Retina (tissue), 1 donor: Measurements from ENCODE around the gene TSPYL4.
"Not testable (repeated sequence)": the region's sequence is repeated elsewhere in the genome, so short reads cannot be mapped to it uniquely, and the experiment has no call there.

Experiments
- DNase-seq: peaks from one replicate; pipeline ENCODE4 v3.0.0-alpha.2; 2016

TSPYL4 gene

DNA sequence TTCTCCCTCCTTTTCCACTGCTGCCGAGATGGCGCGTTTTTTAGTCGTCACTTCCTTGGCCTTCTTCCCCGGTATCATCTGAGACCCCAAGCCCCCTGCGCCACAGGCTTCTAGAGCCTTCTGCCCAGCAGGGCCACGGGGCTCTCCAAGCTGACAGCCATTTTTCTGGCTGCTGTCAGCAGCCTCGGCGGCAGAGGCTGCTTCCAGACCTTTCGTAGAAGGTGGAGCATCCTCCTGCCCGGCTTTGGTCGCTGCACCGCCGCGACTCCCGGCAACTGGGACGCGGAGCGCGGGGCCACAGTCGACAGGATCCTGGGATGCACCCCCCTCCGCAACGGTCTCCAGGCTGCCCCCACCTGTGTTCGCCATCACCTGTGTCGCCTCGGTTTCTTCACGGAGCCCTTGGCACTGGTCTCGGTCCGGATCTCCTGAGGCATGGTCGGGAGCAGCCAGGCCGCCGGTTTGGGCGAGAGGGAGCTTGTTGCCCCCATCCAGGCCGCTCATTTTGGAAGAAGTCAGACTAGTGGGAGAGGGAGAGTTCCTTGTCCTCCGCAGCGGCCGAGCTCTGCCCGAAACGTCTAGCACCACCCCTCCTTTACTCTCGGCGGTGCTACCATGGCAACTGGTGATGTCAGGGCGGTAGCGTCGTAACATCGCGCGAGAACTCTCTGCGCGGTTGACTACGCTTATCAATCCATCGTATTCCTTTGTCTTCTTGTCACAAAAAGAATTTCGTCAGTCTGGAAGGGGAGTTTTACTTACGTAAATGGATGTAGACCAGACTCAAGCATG lies at the start of gene TSPYL4:
Gene TSPYL4 (minus strand): TSS at position 571 of the 792 bp plus-strand sequence. CDS start 67 bp downstream, at position 504.
- DNase-seq: peak; percentile 96

DNA sequence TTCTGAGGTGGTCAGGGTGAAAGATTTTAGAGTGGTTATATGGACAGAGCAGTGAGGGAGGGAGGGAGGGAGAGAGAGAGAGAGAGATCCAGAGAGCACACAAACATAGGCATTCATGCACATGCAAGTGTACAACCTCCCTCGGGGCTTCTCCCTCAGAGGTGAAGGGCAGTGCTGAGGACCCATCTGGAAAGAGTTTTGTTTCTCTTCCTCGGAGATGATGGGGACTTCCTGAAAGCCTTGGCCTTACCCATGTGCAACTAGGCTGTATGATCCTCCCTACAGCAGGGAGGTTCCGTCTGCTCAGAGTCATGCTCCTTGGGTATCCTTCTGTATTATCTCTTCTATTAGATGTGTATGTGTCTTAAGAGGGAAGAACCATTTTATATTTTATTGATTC lies 47.2 kb upstream of the TSPYL4 start:
- DNase-seq: no peak

GRCh38 chr6:116300566-116300965 lies 46.7 kb upstream of the TSPYL4 start:
- DNase-seq: no peak

GRCh38 chr6:116298973-116299372 lies 45.1 kb upstream of the TSPYL4 start:
- DNase-seq: no peak

DNA sequence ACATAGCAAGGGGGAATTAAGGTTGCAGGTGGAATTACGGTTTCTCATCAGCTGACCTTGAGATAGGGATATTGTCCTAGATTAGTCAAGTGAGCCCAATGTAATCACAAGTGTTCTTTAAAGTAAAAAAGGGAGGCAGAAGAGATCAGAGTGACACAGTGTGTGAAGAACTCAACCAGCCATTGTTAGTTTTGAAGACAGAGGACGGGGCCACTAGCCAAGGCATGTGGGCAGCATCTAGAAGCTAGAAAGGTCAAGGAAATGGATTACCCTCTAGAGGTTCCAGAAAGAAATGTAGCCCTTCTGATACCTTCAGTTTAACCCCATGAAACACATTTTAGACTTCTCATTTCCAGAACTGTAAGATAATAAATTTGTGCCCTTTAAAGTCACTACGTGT lies 44.4 kb upstream of the TSPYL4 start:
- DNase-seq: no peak

DNA sequence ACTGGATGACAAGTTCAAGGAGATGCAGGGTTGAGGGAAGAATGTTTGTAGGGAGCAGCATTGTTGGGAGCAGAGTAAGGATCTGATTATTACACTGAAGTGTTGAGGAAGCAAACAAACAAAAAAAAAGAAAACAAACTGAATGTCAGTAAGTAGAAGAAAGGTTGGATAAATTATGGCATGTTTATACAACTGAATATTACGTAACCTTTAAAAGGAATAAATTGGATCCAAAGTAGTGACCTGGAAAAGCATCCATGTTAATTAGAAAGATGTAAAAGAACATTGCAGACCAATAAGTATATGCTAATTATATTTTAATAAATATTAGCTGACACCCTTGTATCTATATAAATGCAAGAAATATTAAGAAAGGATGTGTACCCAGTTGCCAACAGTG lies 38.7 kb upstream of the TSPYL4 start:
- no peak for DNase-seq

GRCh38 chr6:116291701-116292396 lies 38.0 kb upstream of the TSPYL4 start:
- DNase-seq: no peak

- DNase-seq: no peak
Observed at GRCh38 chr6:116290799-116291198, 36.9 kb upstream of the TSPYL4 start.

DNA sequence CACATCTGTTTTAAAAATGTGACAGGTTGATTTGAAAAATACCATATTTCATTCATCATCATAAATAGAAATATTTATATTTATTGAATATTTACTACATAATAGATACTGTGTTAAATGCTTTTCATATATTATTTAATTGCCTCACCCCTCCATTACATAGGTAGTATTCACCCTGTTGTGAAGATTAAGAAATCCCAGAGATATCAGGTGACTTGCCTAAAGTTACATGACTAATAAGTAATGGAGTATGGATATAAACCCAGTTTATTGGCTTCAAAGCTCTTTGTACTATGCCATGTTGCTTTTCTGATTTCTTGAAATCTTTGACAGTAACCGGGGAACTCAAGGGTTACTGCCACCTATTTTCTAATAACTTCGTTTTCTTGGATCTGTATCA lies 36.0 kb upstream of the TSPYL4 start:
- no peak for DNase-seq

DNA sequence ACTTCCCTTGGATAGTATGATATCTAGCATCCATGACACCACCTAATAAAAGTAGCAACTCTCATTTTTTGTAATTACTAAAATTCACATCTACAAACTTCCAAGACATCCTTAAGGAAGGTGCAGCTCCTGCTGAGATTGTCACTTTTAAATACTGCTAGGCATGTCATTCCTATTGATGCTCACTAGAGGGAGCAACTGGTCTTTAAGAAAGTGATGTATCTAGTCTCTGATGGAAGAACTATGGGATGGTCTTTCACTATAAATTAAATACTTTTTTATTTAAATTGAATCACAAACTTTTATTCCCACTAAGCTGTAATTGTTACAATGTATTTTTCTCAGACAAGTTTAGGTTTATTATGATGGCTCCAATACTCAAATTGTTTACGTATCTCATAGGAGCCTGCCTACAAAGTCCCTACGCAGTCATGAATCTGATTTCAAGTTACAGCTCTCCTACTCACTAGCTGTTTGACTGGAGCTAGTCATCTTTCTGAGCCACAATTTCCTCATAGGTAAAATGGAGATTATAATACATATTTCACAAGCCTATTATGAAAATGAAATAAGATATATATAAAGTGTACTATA lies 33.9 kb upstream of the TSPYL4 start:
- peak; percentile 32 for DNase-seq

DNA sequence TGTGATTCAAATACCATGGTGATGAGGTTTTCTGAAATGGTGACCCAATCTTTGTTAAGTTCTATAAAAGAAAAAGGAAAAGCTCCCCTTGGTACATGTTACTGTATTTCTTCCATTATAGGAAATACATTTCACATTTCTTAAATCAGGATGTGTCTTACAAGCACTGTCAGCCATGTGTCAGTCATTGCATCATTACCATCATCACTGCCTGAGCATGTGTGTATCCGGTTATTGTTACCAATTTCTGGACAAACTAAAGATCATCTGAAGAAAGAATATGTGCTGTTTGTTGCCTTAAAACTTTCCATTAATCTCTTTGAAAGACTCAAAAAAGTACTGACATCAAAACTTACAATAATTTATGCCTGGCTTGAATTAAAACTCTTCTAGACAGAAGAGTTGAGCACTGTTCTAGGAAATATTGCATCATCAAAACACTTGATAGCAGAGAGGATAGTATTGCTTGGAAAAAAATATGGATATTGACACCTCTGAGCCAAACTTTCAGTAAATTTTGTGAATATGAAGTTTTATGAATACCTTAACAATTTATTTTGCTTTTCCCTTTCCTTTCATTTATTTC lies 33.0 kb upstream of the TSPYL4 start:
- no peak for DNase-seq

DNA sequence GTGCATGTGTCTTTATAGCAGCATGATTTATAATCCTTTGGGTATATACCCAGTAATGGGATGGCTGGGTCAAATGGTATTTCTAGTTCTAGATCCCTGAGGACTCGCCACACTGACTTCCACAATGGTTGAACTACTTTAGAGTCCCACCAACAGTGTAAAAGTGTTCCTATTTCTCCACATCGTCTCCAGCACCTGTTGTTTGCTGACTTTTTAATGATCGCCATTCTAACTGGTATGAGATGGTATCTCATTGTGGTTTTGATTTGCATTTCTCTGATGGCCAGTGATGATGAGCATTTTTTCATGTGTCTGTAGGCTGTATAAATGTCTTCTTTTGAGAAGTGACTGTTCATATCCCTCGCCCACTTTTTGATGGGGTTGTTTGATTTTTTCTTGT lies 31.1 kb upstream of the TSPYL4 start:
- DNase-seq: not testable (repeated sequence)

DNA sequence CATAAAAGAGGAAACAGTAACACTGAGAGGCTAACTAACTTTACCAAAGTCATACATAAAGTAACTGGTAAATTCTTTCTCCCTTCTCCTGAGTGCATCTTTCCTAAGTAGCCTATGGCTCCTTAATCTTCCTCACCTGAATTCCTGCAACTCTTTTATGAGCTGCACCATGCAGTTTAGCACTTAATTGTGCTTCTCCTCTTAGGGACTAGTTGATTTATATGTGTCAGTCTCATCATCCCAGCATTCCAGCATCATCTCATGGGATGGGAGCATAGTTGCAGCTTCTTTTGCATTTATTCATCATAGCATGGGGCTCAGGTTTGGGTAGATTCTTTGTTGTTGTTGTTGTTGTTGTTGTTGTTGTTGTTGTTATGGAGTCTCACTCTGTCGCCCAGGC lies 29.3 kb upstream of the TSPYL4 start:
- DNase-seq: no peak

- DNase-seq: no peak
Observed at GRCh38 chr6:116282698-116283097, 28.8 kb upstream of the TSPYL4 start.

DNA sequence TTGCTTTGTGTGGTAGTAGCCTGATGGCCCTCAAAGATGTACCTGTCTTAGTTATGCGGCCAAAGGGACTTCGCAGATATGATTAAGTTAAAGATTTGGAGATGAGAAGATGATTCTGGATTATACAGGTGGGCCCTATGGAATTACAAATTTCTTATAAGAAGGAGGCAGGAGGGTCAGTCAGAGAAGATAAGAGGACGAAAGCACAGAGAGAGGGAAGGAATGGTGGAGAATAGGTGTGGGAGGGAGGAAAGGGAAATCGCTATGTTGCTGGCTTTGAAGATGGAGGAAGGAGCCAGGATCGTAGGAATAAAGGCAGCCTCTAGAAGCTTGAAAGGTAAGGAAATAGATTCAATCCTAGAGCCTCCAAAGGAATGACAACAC lies 27.1 kb upstream of the TSPYL4 start:
- no peak for DNase-seq

DNA sequence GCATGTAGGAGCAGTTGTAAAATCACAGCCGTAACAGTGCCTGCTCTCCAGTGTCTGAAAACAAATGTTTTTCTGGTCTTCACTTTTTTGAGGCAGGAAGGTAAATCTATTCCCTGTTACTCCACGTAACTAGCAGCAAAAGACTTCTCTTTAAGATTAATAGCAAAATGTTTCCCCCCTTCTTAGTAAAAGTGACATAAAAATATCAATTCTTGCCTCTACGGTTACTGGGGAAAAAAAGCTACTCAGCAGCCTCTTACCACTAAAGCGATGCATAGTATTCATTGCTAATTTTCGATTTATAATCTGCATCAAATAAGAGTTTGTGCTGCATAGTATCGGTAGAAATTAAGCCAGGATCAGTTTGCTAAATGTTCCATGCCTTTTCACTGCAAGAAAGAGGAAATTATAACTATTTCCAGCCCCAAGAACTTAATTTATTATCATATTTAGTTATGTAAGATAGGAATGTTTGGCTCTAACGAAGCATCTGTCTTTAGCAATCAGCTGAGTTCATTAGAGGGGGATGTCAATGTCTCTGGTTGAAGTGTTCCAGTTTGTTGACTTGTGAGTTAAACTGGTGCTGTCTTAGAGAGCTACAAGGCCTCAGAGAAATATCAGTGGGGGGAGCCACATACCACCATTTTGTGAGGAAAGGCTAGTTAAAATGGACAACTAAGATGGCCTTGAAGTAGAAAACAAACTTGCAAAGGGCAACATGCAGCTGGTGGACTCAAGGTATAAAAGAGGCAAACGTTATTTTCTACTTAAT lies 26.5 kb upstream of the TSPYL4 start:
- DNase-seq: peak; percentile 27

GRCh38 chr6:116279232-116280160 lies 25.6 kb upstream of the TSPYL4 start, which contains the start of gene TSPYL1:
TSS of gene TSPYL1 (minus strand) at chr6:116279930. CDS start at chr6:116279830, 100 bp downstream.
- peak; percentile 97 for DNase-seq

- no peak for DNase-seq
Observed at GRCh38 chr6:116278854-116279231, 25.0 kb upstream of the TSPYL4 start.

GRCh38 chr6:116278481-116278829 lies 24.6 kb upstream of the TSPYL4 start:
- DNase-seq: no peak

- DNase-seq: no peak
Observed at GRCh38 chr6:116277124-116277523, 23.2 kb upstream of the TSPYL4 start.

GRCh38 chr6:116271149-116271708 lies 17.4 kb upstream of the TSPYL4 start:
- no peak for DNase-seq
